Omental fat pad (tissue), 4 donors: ENCODE results near the gene SLC2A1. TPM values are rescaled to one million over a fixed set of nuclear protein-coding genes. Genes with fewer than 3 reads are reported as not detected.

Experiments used
- ATAC-seq: fragments of 150-250 bp; one replicate; pipeline ENCODE4 v1.9.1; 2016; ENCODE audit warnings: mild to moderate bottlenecking, moderate library complexity; ENCODE audit not compliant: low FRiP score
- DNase-seq: peaks from one replicate; pipeline ENCODE4 v3.0.0-alpha.2; 2019; ENCODE audit warnings: low spot score
- small RNA-seq: library from RNA; depleted of rRNA; stranded (forward); fragments of <200 nt; gene quantifications from one replicate; pipeline ENCODE3, GENCODE V24; 2016
- total RNA-seq, 4 donors: library from RNA; depleted of rRNA; stranded (reverse); fragments of >200 nt; gene quantifications; one replicate each; pipeline ENCODE4 v1.1.0, GENCODE V29; 2016
- TF ChIP-seq, protein P1 (sequence below), 3 donors: fragments of 450-650 bp; IDR thresholded peaks; one replicate each; pipeline ENCODE4 v1.5.1; 2016 to 2017; ENCODE audit warnings: antibody characterized with exemption in 3 of 3, mild to moderate bottlenecking in 3 of 3, moderate library complexity in 2 of 3

The SLC2A1 gene
- total RNA-seq, 4 donors from 2014 or later, result 13.4 to 71.5 (median 48.0) TPM

DNA sequence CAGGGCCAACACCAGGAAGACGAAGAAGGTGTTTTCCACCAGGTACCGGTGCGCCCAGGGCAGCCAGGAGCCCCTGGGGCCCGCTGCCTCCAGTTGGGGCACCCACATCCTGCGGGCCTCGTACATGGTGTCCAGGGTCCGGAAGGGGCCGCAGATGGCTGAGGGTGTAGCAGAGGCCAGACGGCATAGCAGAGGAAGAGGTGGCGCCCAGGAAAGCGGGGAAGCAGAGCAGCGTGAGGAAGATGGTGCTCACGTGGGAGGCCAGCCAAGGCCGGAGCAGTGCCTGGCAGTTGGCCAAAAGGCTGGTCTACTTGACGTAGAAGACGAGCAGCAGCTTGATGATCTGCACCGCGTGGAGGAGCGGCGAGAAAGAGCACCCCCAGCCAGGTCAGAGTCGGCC is 71.9 kb downstream of the SLC2A1 start:
- TF ChIP-seq, protein P1, sequence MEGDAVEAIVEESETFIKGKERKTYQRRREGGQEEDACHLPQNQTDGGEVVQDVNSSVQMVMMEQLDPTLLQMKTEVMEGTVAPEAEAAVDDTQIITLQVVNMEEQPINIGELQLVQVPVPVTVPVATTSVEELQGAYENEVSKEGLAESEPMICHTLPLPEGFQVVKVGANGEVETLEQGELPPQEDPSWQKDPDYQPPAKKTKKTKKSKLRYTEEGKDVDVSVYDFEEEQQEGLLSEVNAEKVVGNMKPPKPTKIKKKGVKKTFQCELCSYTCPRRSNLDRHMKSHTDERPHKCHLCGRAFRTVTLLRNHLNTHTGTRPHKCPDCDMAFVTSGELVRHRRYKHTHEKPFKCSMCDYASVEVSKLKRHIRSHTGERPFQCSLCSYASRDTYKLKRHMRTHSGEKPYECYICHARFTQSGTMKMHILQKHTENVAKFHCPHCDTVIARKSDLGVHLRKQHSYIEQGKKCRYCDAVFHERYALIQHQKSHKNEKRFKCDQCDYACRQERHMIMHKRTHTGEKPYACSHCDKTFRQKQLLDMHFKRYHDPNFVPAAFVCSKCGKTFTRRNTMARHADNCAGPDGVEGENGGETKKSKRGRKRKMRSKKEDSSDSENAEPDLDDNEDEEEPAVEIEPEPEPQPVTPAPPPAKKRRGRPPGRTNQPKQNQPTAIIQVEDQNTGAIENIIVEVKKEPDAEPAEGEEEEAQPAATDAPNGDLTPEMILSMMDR (IDR thresholded peaks at IDR 0.05), result no peak
- DNase-seq (no peak), ATAC-seq (peak; percentile 32)

DNA sequence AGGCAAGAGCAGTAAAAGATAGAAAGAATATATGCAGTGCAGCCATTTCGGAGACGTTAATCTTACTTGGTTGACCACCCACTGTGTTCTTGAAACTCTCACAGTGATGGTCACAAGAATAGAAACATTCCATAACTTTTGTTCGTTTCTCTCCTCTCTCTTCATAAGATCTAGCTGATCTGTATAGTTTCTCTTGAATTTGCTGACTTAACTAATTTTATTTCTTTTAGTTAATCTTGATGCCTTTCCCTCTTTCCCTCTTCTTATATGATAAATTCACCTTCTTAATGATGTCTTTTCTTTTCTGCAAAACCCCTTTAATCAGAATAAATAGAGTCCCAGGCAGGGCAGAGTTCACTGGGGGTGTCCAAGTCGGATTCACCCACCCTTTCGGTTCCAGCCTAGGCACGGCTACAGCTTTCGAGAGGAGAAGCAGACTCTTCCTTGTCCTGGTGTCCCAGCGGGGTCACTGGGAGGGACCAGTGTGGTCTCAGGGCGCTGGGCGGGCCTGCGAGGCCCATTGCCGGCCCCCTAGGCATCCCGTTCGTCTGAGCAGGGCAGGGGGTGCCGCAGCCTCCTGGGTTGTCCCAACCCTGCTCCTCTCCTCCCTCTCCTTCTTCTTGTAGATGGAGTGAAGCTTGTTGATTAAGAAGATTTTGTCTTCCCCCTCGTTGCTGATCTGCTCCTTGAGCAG is 72.5 kb downstream of the SLC2A1 start:
- DNase-seq (no peak), ATAC-seq (no peak)
- TF ChIP-seq, protein P1 (IDR thresholded peaks at IDR 0.05), result no peak

DNA sequence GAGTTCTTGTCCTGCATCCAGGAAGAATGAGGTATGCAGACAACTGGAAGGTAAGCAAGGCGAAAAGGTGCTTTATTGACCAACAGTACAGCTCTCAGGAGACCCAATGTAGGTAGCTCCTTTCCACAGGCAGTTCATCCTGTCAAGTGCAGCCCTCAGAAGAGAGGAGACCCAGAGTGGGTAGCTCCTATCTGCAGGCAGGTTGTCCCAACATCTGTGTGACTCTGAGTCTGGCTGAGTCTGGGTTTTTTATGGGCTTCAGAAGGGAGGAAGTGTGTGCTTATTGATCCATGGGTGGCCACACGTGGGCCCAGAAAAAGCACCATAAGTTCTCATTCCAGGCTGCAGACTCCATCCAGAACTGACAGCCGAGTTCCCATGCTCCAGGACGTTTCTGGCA is 78.3 kb downstream of the SLC2A1 start:
- ATAC-seq, result no peak
- no peak for DNase-seq
- TF ChIP-seq, protein P1 (IDR thresholded peaks at IDR 0.05), result no peak

DNA sequence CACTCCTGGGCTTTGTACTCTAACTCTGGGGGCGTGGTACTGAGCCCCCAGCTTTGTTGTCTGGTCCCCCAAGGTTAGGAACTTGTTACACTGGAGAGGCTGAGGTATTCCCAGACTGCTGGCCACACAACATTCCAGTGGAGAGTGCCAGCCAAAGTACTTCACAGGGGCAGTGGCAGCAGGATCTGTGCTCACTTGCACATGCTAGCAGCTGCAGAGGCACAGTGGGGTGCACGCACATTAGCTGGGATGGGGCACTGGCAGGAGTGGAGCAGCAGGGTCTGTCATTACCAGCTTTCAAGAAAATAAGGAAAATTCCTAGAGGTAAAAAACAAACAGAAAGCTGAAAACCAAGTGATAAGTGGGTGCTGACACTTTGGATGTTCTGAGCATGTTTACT is 81.3 kb downstream of the SLC2A1 start:
- ATAC-seq (no peak), DNase-seq (no peak)

DNA sequence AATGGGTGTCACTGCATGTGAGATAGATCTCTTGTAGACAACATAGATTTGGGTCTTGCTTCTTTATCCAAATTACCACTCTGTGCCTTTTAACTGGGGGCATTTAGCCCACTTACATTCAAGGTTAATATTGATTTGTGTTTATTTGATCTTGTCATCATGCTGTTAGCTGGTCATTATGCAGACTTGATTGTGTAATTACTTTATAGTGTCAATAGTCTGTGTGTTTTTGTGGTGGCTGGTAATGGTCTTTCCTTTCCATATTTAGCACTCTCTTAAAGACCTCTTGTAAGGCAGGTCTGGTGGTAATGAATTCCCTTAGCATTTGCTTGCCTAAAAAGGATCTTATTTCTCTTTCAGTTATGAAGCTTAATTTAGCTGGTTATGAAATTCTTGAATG is 82.7 kb downstream of the SLC2A1 start:
- DNase-seq (no peak), ATAC-seq (no peak)
- TF ChIP-seq, protein P1 (IDR thresholded peaks at IDR 0.05), result no peak

More for the DNA sequence above, 81.3 kb downstream of the SLC2A1 start:
- TF ChIP-seq, protein P1 (IDR thresholded peaks at IDR 0.05), result no peak

Small RNA genes within 50 kb of the gene (small RNA-seq; reads per million reads assigned to genes)
- not detected for gene RNU6-880P

Other genes starting within 250 kb of the SLC2A1 start
- gene CLDN19, start 218.6 kb downstream of the SLC2A1 start, total RNA-seq, result not detected
- gene P3H1, start 191.8 kb downstream of the SLC2A1 start, total RNA-seq, result 10 to 100 TPM; 20.4 to 44.1 (median 29.4) TPM
- gene C1orf50, start 191.6 kb downstream of the SLC2A1 start, total RNA-seq, result 1 to 10 TPM; 2.4 to 4.3 (median 3.1) TPM
- under 1 TPM in 1 of 4 donors, not detected in 3; 0.46 TPM for gene TMEM269, start 173.9 kb downstream of the SLC2A1 start, total RNA-seq
- 10 to 100 TPM in 3 of 4 donors, 1 to 10 TPM in 1; 5.8 to 13.2 (median 12.6) TPM for gene ERMAP, start 141.7 kb downstream of the SLC2A1 start, total RNA-seq
- gene SVBP, start 141.5 kb downstream of the SLC2A1 start, total RNA-seq, result 10 to 100 TPM; 12.1 to 40.7 (median 22.5) TPM
- gene ZNF691, start 112.3 kb downstream of the SLC2A1 start, total RNA-seq, result 10 to 100 TPM in 1 of 4 donors, 1 to 10 TPM in 3; 6.2 to 11.2 (median 8.8) TPM
- gene EBNA1BP2, start 213.4 kb upstream of the SLC2A1 start, total RNA-seq, result 100 to 1,000 TPM in 1 of 4 donors, 10 to 100 TPM in 3; 41.5 to 110 (median 49.9) TPM
- under 1 TPM in 2 of 4 donors, not detected in 2; 0.12 to 0.46 TPM for gene CFAP57, start 213.5 kb upstream of the SLC2A1 start, total RNA-seq